Smooth muscle cell (in vitro differentiated cells): Measurements from ENCODE around the gene EN1. TPM values are rescaled to one million over a fixed set of nuclear protein-coding genes. Genes with fewer than 3 reads are reported as not detected.

ENCODE experiments used
- DNase-seq: peaks from one replicate; lab custom pipeline; 2025; ENCODE audit not compliant: unreplicated experiment; lab: John Stamatoyannopoulos, UW
- H2AFZ ChIP-seq: fragments of 200-600 bp; sonication (generic); 2 replicates; pipeline ENCODE4 v1.6.0; 2016; ENCODE audit warnings: antibody characterized with exemption, low read depth, mild to moderate bottlenecking
- H3F3A ChIP-seq: fragments of 200-600 bp; sonication (generic); 2 replicates; pipeline ENCODE4 v1.6.0; 2017; ENCODE audit warnings: antibody characterized with exemption, low read depth
- H3K27ac ChIP-seq: fragments of 200-600 bp; sonication (generic); 2 replicates; pipeline ENCODE4 v1.5.1; 2016; ENCODE audit warnings: low read depth, mild to moderate bottlenecking
- H3K27me3 ChIP-seq: fragments of 200-600 bp; sonication (generic); 2 replicates; pipeline ENCODE4 v1.6.1; 2016; ENCODE audit warnings: low read depth, mild to moderate bottlenecking
- H3K36me3 ChIP-seq: fragments of 200-600 bp; sonication (generic); 2 replicates; pipeline ENCODE4 v1.5.1; 2016; ENCODE audit warnings: low read depth
- H3K4me1 ChIP-seq: fragments of 200-600 bp; sonication (generic); 2 replicates; pipeline ENCODE4 v1.5.1; 2016; ENCODE audit warnings: low read depth
- H3K4me2 ChIP-seq: fragments of 200-600 bp; sonication (generic); 2 replicates; pipeline ENCODE4 v1.6.0; 2016; ENCODE audit warnings: mild to moderate bottlenecking
- H3K4me3 ChIP-seq: fragments of 200-600 bp; sonication (generic); 2 replicates; pipeline ENCODE4 v1.5.1; 2016; ENCODE audit warnings: mild to moderate bottlenecking
- H3K79me2 ChIP-seq: fragments of 200-600 bp; sonication (generic); 2 replicates; pipeline ENCODE4 v1.6.0; 2016; ENCODE audit warnings: low read depth, mild to moderate bottlenecking
- H3K9ac ChIP-seq: fragments of 200-600 bp; sonication (generic); 2 replicates; pipeline ENCODE4 v1.6.0; 2016; ENCODE audit warnings: low read depth
- H3K9me3 ChIP-seq: fragments of 200-600 bp; sonication (generic); replicated peaks from 2 replicates; pipeline ENCODE4 v1.5.1; 2016; ENCODE audit warnings: low read depth
- H4K20me1 ChIP-seq: fragments of 200-600 bp; sonication (generic); 2 replicates; pipeline ENCODE4 v1.6.0; 2016; ENCODE audit warnings: low read depth
- CTCF ChIP-seq: fragments of 200-600 bp; sonication (generic); IDR thresholded peaks from 2 replicates; pipeline ENCODE4 v1.5.1; 2017; ENCODE audit warnings: borderline replicate concordance, mild to moderate bottlenecking, antibody characterized with exemption; ENCODE audit not compliant: insufficient read depth, poor library complexity, severe bottlenecking
- WGBS: methylation state at CpG from one replicate; pipeline ENCODE4 v1.1.7; 2016; ENCODE audit warnings: low lambda C conversion rate; 5-methylcytosine and 5-hydroxymethylcytosine counted together
- polyA plus RNA-seq: library from polyadenylated mRNA; unstranded; fragments of >200 nt; fragmentation: Nextera tagmentation; extraction: Ambion mirVana; gene quantifications from 2 replicates; pipeline ENCODE4 v1.2.1, GENCODE V29; 2016
- total RNA-seq: library from RNA; depleted of rRNA; stranded (reverse); fragments of >200 nt; gene quantifications from 2 replicates; pipeline ENCODE4 v1.2.3, GENCODE V29; 2014

The EN1 gene
- total and polyA plus RNA-seq, 2 experiments from 2014 or later = 3.0 to 3.4 TPM

DNA sequence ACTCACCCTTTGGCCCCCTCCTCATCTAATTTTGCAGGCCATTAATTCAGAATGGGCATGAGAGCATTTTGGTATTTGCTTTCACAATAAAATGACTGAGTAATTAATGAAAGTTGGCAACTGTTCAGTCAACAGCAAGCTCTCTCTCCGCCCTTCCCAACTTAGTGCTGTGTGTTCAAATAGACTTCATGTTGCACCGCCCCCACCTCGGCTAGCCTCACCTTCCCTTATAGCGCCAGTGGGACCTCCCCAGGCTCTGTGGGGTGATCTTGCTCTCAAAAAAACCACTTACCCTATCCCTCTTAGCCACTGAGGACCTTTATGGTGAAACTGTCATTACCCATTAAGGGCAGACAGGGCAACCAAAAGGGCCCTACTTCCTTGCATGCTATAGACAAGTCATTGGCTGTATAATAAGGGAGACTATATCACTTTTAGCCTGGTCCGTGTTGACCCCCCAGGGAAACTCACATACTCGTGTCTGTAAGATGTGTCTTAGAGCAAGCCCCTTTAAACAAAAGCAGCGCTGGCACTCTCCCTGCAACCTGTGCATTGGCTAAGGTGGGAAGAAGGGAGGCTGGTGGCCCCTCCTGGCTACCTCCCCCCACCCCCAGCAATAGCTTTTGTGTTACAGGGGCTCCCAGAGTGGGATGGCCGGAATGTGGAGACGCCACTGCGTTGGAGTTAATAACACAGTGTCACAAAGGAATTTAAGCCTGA, 15.2 kb downstream of the EN1 start:
- DNase-seq = no peak
- H3K27me3 ChIP-seq = peaks cover 98% of the 10 kb centered on the region

DNA sequence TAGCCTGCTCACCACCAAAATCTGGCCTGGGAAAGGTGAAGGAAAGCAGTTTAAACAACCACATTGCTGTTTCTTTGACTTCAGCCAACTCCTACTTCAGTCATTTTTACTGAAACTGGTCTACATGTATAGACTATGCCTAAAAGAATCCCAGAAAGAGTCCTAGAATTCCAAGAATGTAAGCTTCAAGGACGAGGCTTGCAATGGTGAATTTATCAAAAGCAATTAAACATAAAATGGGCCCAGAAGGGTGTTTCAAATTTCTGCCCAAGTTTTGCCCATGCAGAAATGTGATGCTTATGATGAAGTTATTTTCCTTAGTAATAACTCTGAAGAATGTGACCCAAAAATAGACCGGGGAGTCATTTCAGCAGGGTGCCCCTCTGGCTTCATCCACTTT, 16.6 kb downstream of the EN1 start:
- Histone ChIP-seq H4K20me1 (no peaks in the 10 kb centered on the region), H3K36me3 (no peaks in the 10 kb centered on the region), H3F3A (no peaks in the 10 kb centered on the region), H3K4me3 (no peak overlapping the region), H2AFZ (no peak overlapping the region), H3K4me2 (no peak overlapping the region), H3K79me2 (no peaks in the 10 kb centered on the region), H3K9ac (no peak overlapping the region), H3K4me1 (peaks cover 15% of the 10 kb centered on the region), H3K27me3 (peaks cover 97% of the 10 kb centered on the region), H3K27ac (no peak overlapping the region), H3K9me3 (no peaks in the 10 kb centered on the region)
- 56% methylated on average over 2 of the region's 2 CpGs for WGBS
- TF ChIP-seq CTCF = no peak
- DNase-seq = no peak

More for the DNA sequence above, 15.2 kb downstream of the EN1 start:
- no peak overlapping the region for H3K9ac ChIP-seq
- no peak overlapping the region for H3K4me3 ChIP-seq
- H3F3A ChIP-seq = no peaks in the 10 kb centered on the region
- H3K4me1 ChIP-seq = peaks cover 18% of the 10 kb centered on the region
- H3K79me2 ChIP-seq = no peaks in the 10 kb centered on the region
- 40% methylated on average over 10 of the region's 10 CpGs for WGBS
- no peak overlapping the region for H3K27ac ChIP-seq
- no peaks in the 10 kb centered on the region for H4K20me1 ChIP-seq
- H3K36me3 ChIP-seq = no peaks in the 10 kb centered on the region
- H3K9me3 ChIP-seq = no peaks in the 10 kb centered on the region
- H2AFZ ChIP-seq = no peak overlapping the region
- no peak overlapping the region for H3K4me2 ChIP-seq
- TF ChIP-seq CTCF = no peak

GRCh38 chr2:118830118-118830517, 17.3 kb downstream of the EN1 start:
- no peak overlapping the region for H3K9ac ChIP-seq
- 92% methylated on average over 6 of the region's 6 CpGs for WGBS
- peaks cover 97% of the 10 kb centered on the region for H3K27me3 ChIP-seq
- no peak overlapping the region for H3K4me2 ChIP-seq
- no peak overlapping the region for H3K27ac ChIP-seq
- no peak overlapping the region for H2AFZ ChIP-seq
- no peaks in the 10 kb centered on the region for H3F3A ChIP-seq
- no peak for TF ChIP-seq CTCF
- no peaks in the 10 kb centered on the region for H3K36me3 ChIP-seq
- H3K4me3 ChIP-seq = no peak overlapping the region
- H3K9me3 ChIP-seq = no peaks in the 10 kb centered on the region
- H3K4me1 ChIP-seq = peaks cover 8% of the 10 kb centered on the region
- DNase-seq = no peak
- H3K79me2 ChIP-seq = no peaks in the 10 kb centered on the region
- no peaks in the 10 kb centered on the region for H4K20me1 ChIP-seq

- Histone ChIP-seq H3K9ac (no peak overlapping the region), H3K27me3 (peaks cover 81% of the 10 kb centered on the region), H3K9me3 (no peaks in the 10 kb centered on the region), H3K79me2 (no peaks in the 10 kb centered on the region), H4K20me1 (no peaks in the 10 kb centered on the region), H3K36me3 (no peaks in the 10 kb centered on the region), H3F3A (no peaks in the 10 kb centered on the region), H3K4me3 (no peak overlapping the region), H3K27ac (no peak overlapping the region), H3K4me1 (no peaks in the 10 kb centered on the region), H2AFZ (no peak overlapping the region), H3K4me2 (no peak overlapping the region)
- TF ChIP-seq CTCF = no peak
- DNase-seq = no peak
- WGBS = 53% methylated on average over 1 of the region's 1 CpG
These were observed 21.4 kb downstream of the EN1 start for GRCh38 chr2:118826093-118826492.
